IPS-11a (cell line): Measurements from ENCODE around the gene DMKN.

Experiments used
- H3K4me3 ChIP-seq: one replicate; pipeline ENCODE4 v1.5.1; 2013; ENCODE audit warnings: low read depth, low read length, control low read depth

DMKN gene

DNA sequence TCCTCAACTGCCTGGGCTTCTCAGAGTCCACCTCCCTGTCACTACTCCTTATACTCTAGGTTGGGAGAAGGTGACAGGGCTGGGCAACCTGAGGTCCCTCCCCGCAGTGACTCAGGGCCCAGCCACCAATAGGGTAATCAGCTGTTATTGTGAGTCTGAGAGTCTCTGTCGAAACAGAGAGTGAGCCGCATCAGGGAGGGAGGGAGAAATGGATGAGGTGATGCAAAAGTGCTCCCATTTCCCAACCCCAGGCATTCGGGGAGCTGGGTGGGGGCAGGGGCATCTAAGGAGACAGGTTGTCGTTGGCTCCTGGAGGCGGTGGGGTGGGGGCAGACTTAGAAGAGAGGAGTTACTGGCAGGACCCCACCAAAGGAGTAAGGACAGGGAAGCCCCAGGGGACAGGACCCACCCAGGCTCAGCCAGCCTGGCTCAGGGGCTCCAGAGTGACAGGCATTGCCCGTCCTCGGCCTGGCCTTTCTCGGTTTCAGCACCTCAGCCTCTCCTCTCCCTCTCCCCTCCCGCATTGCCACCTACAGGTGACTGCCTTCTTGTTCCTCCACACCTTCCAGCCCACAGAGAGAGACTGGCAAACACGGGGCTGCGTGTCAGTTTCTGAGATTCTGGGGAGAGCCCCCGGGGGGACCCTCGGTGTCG lies at the start of gene DMKN:
DMKN (minus strand) TSS at position 22 of the 654 bp plus-strand sequence. CDS start 174 bp downstream, outside the sequence.
- no peak within 1 kb of the TSS for H3K4me3 ChIP-seq

GRCh38 chr19:35562776-35563175 lies 49.3 kb upstream of the DMKN start:
- H3K4me3 ChIP-seq: no peak overlapping the region

DNA sequence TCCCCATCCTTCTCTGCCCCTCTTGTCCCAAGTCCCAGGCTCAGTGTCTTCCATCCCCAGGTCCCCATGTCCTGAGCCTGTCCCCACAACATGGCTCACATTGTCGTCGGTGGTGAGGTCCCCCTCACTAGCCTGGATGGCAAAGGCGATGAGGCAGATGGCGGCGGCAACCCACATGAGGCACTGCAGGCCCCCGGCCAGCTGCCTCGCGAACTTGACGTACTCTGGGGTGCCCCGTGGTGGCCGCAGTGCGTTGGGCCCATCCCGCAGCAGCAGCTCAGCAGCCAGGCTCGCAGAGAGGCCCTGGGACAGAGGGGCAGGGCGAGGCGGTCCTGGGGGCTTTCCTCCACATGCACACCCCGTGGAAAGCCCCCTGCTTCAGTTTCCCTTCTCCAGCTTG lies 48.9 kb upstream of the DMKN start:
- H3K4me3 ChIP-seq: no peak overlapping the region

GRCh38 chr19:35561436-35561835 lies 48.0 kb upstream of the DMKN start:
- H3K4me3 ChIP-seq: no peak overlapping the region

DNA sequence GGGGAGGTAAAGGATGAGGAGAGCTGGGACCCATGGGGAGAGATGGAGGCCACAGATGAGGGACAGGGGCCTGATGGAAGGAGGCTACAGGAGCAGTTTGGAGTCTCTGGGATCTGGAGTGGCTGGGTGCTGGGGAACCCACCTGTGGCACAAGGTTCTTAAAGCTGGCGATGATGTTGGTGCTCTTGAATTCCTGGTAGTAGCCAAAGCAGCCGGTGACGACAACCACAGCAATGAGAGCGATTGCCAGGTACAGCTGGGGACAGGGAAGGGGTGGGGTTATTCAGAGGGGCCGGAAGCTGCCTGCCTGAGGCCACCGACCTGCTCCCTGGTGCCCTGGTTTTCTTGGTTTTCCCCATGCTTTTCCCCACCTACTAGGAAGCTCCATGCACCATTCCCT lies 47.2 kb upstream of the DMKN start:
- H3K4me3 ChIP-seq: no peak overlapping the region

DNA sequence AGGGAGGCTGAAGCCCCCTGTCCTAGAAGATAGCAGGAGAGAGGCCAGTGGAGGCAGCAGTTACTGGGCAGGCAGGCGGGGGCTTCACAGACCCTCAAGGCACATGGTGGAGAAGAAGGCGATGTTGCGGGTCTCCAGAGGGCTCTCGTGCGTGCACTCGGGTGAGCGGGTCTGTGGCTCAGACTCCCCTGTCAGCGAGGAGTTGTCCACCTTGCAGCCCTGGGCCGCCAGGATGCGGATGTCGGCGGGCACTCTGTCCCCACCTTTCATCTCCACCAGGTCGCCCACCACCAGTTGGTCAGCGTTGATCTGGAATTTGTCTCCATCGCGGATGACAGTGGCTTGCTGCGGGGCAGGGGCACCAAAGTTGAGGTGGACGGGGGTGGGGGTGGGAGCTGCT lies 46.8 kb upstream of the DMKN start:
- H3K4me3 ChIP-seq: no peak overlapping the region

GRCh38 chr19:35559781-35560180 lies 46.3 kb upstream of the DMKN start:
- no peak overlapping the region for H3K4me3 ChIP-seq

- no peak overlapping the region for H3K4me3 ChIP-seq
Observed at GRCh38 chr19:35559281-35559659, 45.8 kb upstream of the DMKN start.

DNA sequence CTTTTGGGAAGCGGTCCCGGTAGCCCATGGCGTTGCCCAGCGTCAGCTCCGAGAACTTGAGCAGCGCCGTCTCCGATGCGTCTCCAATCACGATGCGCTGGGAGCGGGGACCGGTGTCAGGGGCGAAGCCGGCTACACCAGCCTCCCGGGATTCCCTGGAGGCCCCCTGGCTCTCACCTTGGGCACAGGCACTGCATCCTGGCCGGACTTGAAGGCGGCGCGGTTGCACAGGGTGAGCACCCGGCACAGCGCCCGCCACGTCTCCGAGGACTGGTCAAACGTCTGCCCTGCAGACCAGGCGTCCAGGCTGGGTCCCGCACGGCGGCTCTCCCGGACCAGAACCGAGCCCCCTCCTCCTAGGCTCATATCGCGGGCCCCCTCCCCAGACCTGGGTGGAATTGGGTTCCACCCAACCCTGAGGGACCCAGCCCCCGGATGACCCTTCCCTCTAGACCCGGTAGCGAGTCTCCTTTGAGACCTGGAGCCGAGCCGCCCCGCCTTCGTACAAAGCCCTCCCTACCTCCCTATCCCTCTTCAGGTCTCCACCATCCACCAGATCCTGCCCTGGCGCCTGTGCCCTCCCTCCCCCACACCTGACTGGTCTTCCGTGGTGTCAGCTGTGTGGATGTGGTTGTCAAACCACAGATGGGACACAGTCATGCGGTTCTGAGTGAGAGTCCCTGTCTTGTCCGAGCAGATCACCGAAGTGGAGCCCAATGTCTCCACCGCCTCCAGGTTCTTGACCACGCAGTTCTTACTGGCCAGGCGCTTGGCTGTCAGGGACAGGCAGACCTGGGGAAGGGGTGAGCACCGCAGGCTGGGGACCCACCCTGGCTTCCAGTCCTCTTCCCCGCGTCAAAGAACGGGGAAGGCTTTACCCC lies 45.2 kb upstream of the DMKN start:
- peak overlapping the region; percentile 28 for H3K4me3 ChIP-seq

GRCh38 chr19:35557539-35558399 lies 44.3 kb upstream of the DMKN start:
- H3K4me3 ChIP-seq: peak overlapping the region; percentile 52

GRCh38 chr19:35556846-35557538 lies 43.5 kb upstream of the DMKN start:
- H3K4me3 ChIP-seq: peak overlapping the region; percentile 9

DNA sequence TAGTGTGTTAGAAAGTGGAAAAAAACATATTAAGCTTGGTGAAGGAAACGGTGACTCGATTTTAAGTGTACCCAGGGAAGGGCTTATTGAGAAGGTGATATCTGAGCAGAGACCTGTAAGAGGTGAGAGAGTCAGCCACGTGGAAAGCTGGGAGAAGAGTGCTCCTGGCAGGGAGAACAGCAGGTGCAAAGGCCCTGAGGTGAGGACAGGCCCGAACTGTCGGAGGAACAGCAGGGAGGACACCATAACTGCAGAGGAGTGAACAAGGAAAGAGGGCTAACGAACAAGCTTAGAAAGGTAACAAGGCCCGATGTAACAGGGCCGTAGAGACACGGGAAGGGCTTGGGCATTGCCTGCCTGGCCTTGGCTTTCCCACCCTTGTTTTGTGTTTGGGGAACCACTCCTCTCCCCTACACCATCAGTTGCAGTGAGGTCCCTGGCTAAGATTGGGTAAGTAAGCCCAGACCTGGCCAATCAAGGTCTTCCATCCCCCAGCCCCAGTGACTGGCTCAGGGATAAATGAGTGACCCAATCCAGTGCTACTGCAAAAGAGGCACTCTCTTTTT lies 42.7 kb upstream of the DMKN start:
- H3K4me3 ChIP-seq: no peak overlapping the region

DNA sequence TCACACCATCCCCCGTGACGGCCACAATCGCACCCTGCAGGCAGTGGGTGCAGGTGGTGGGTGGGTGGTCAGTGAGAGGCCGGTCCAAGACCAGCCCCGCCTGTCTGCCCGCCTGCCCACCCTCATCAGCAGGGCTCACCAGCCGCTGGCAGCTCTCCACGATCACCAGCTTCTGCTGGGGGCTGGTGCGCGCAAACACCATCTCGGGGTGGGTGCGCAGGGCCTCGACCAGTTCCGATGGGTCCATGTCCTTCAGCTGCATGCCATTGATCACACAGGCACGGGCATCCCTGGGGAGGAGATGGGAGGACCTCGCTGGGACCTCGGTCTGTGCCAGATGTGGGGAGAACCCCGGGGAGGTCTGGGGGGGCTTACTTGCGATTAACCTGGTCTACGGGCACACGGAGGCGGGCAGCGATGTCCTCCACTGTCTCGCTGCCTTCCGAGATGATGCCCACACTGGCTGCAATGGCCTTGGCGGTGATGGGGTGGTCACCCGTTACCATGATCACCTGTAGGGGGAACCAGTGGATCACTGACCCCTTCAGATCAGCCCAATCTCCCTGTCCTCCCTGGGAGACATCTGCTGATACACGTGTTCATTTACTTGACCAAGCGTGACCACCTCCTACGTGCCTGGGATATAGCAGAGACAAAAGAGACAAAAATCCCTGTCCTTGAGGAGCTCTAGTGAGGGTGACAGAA lies 42.0 kb upstream of the DMKN start:
- H3K4me3 ChIP-seq: no peak overlapping the region

- no peak overlapping the region for H3K4me3 ChIP-seq
Observed at GRCh38 chr19:35554076-35554475, 40.6 kb upstream of the DMKN start.

- H3K4me3 ChIP-seq: no peak overlapping the region
Observed at GRCh38 chr19:35553385-35554000, 40.0 kb upstream of the DMKN start.

DNA sequence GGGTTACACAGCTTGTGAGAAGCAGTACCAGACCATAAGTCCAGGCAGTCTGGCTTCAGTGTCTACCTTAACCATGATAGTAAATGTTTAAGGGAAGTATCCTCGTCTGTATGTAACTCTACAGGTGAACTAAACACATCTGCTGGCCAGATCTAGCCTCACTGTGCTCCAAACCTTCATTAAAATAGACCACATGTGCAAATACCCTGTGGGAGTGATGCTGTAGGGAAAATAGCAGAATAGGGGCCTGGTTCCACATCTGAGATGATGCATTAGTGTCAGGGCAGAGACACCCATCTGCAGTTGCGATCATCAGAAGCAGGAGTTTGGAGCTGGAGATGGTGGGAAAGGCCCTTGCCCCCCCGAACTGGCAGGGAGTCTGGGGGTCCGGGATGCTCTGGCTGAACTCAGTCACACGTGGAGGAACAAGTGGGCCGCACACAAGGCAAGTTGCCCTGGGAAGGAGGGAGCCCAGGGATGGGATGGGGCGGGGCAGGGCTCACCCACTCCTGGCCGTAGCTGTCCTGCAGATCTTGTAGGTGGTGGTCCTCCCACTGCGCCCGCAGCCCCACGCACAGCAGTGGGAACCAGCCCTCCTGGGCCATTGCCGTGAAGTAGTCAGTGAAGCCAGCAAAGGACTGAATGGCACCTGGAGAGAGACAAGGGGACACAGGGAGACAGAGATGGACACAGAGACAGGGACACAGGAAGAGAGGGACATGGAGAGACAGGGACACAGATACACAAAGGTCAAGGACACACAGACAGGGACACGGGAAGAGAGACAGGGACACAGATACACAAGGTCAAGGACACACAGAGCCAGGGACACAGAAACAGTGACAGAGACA lies 39.3 kb upstream of the DMKN start:
- no peak overlapping the region for H3K4me3 ChIP-seq

DNA sequence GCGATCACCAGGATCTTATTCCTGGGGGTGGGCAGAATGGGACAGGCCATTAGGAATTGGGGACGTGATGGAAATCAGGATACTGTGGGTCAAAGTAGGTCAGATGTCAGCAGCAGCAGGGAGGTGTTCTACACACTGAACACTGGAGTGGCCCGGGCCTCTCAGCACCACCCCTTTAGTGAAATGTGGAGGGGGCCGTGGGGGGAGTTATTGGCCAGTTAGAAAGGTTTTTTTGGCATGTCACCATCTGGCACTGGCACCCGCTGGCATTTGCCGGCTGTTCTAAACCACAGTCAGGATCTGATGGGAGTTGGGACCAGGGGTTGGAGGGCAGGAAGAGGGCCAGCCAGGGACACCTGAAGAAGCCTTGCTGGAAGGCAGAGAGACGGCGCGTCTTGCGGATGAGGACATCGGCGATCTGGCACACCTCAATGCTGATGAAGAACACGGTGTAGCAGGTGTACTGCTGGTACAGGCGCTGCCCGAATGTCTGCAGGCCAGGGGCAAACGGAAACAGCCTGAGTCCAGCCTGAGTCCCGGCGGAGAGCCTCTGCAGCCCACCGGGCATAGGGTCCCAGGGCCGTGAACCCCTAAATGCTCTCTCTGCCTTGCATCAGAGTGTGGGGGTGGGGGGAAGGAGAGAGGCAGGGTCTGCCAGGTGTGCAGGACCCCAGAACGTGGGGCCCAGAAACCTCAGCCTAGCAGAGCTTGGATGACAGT lies 37.8 kb upstream of the DMKN start:
- no peak overlapping the region for H3K4me3 ChIP-seq
